Adipose tissue (tissue), 3 donors: ENCODE data around the gene CSNK2A1. TPM values are rescaled to one million over a fixed set of nuclear protein-coding genes. Genes with fewer than 3 reads are reported as not detected.

Experiments used
- H3K27ac ChIP-seq: one replicate; pipeline ENCODE4 v1.5.1; 2013; ENCODE audit warnings: low read depth, low read length
- WGBS, 3 donors: extraction: QIAGEN DNeasy Blood & Tissue Kit; methylation state at CpG; one replicate each; pipeline ENCODE4 v1.1.7; 2013; 5-methylcytosine and 5-hydroxymethylcytosine counted together
- polyA plus RNA-seq, 3 donors: library from polyadenylated mRNA; stranded (reverse); fragments of 200-250 nt; gene quantifications; one replicate each; pipeline ENCODE4 v1.2.3, GENCODE V29; 2013
- donor health status: healthy with polysubstance abuse.
- donor health status: Bipolar disorder and iron deficiency.
- donor health status: healthy.

Gene CSNK2A1
- polyA plus RNA-seq, 3 donors: 24.3 to 37.1 (median 29.4) TPM

GRCh38 chr20:443223-443775 lies 100.3 kb downstream of the CSNK2A1 start:
- no peak overlapping the region for H3K27ac ChIP-seq
- 78 to 89% (median 81%) methylated on average over 4 of the region's 4 CpGs for WGBS, 3 donors

DNA sequence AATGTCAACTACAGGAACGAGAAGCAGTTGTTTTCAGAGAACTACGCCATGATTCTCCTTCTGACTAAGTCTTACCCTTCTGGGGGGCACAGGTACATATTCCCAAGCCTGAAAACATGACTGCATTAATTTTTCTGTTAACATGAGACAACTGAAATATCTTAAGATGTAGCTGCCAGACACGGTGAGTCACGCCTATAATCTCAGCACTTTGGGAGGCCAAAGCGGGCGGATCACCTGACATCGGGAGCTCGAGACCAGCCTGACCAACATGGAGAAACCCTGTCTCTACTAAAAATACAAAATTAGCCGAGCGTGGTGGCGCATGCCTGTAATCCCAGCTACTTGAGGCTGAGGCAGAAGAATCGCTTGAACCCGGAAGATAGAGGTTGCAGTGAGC lies 103.0 kb downstream of the CSNK2A1 start:
- WGBS, 3 donors: 93 to 95% (median 95%) methylated on average over 13 of the region's 13 CpGs
- no peak overlapping the region for H3K27ac ChIP-seq

DNA sequence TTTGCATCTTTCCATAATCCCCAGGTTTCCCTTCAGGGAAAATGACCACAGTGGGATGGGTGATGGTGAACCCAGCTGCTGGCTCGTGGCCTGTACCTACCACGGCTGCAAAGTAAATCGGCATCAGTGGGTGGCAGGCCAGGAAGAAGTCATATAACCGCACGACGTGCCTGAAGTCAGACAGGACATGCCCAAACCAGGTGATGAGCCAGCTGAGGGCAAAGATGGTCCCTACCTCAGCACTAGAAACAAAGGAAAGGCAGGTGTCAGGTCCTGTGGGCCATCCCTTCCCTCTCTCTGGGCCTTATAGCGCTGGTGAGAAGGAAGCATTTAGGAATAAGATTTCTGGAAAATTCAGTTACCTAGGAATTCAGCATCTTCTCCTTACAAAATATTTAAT lies 103.4 kb downstream of the CSNK2A1 start:
- WGBS, 3 donors: 93 to 97% (median 96%) methylated on average over 7 of the region's 7 CpGs
- no peak overlapping the region for H3K27ac ChIP-seq

GRCh38 chr20:438571-439469 lies 104.8 kb downstream of the CSNK2A1 start:
- 45 to 83% (median 48%) methylated on average over 18 of the region's 18 CpGs for WGBS, 3 donors
- H3K27ac ChIP-seq: no peak overlapping the region

DNA sequence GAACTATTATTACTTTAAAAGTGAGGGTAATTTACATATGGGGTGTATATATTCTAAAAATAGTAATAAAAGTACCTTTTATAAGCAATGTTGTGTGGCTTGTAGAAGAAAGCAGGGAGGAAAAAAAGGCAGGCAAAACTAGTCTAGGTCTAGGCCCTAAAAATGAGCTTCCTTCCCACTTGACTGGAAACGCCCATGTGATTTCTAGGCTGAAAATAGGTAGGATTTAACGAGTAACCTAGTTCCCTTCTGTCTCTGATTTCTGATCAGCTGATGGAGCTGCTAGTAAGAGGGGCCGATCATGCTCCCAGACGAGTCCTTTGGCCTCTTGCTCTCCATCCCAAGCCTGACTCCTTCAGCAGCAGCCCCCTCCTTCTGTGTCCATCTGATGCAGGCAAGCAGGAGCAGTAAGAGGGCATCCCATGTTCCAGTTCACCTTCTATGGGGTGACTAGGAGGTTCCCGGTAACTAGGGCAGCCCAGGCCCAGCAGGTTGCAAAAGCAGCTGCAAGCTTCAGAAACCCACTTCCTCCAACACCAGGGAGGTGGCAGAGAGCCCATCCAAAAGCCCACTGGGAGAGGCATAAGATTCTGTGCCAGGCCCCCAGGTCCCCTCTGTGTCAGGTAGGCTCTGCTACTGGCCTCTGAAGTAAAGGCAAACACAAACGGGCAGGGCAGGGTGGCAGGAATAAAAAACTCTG lies 105.7 kb downstream of the CSNK2A1 start:
- WGBS, 3 donors: 54 to 72% (median 58%) methylated on average over 6 of the region's 6 CpGs
- no peak overlapping the region for H3K27ac ChIP-seq

DNA sequence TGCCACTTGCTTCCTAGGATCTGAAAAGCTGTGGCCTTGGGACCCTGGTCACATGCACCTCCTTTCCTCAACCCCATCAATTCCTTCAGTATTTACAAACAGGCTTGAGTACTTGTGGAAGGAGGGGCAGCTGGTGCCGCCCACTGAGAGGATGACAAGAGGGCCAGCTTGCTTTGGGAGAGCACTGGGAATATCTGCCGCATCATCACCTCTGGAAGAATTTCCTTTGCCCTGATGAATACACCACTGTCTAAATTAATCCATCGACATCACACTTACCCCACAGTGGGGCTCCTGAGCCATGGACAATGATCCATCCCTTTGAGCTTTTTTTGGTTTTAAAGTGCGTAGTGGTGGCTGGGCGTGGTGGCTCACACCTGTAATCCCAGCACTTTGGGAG lies 107.1 kb downstream of the CSNK2A1 start:
- WGBS, 3 donors: 92 to 97% (median 94%) methylated on average over 5 of the region's 5 CpGs
- H3K27ac ChIP-seq: no peak overlapping the region

DNA sequence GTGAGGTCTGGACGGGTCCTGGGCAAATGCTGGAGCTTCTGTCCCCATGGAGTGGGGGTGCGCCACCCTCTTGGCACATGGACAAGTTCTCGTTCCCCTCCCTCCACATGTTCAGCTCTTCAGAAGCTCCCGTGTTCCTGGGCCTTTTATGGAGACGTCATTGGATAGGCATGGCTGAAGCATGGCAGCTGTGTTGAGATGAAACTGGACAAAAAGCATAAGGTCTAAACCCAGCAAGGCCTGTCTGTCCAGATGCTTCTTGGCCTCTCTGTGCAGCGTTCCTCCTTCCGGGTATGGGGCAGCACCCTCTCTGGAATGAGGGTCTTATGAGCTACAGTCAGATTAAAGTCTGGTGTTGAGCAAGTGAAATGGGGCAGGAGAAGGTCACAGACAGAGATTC lies 108.0 kb downstream of the CSNK2A1 start:
- WGBS, 3 donors: 76 to 87% (median 84%) methylated on average over 7 of the region's 7 CpGs
- no peak overlapping the region for H3K27ac ChIP-seq

- no peak overlapping the region for H3K27ac ChIP-seq
- 89 to 90% (median 90%) methylated on average over 16 of the region's 16 CpGs for WGBS, 3 donors
Observed at GRCh38 chr20:434661-435419, 108.8 kb downstream of the CSNK2A1 start.

DNA sequence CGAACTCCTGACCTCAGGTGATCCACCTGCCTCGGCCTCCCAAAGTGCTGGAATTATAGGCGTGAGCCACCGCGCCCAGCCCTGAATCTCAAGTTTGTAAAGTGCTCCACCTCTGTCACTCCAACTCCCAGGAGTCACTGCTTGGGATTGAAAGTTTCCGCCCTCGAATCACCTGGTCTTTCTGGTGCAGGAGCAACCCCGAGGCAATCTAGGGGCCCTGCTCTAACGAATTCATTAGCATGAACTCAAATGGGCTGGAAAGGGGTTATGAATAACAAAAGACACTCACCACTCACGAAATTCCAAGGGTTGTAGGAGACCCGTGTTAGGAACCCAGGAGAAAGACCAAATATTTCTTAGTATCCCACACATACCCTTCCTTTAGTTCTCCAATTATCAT lies 109.4 kb downstream of the CSNK2A1 start:
- WGBS, 3 donors: 79 to 82% (median 81%) methylated on average over 10 to 11 of the region's 11 CpGs
- no peak overlapping the region for H3K27ac ChIP-seq

- 74 to 84% (median 77%) methylated on average over 12 of the region's 12 CpGs for WGBS, 3 donors
Observed at GRCh38 chr20:433300-433975, 110.2 kb downstream of the CSNK2A1 start.

DNA sequence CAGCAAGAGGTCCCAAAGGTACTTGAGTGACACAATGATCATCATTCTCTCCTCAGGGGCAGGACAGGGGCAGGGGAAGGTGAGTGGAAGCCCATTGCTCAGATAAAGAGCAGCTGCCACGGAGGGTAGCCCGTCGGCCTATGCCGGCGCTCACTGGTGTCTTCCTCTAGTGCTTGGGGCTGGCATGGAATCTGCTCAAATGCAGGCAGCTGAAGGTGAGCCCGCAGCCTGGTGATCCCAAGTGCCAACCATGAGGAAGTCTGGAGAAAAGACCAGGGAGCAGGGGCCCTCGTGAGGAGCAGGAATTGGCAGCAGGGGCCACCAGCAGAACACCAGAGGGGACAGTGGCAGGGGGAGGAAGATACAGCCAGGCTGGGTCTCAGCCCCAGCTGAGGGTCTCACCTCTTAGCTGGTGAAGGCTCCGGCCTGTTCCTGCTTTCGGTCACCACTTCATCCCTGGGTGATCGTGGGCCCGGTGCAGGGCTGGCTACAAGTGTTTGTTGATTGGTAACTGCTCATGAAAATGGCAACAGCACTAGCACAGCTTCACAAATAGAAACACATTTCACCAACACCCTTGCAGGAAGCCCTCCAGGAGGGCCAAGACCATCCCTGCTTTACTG lies 110.8 kb downstream of the CSNK2A1 start:
- no peak overlapping the region for H3K27ac ChIP-seq

More at GRCh38 chr20:433300-433975, 110.2 kb downstream of the CSNK2A1 start:
- no peak overlapping the region for H3K27ac ChIP-seq

DNA sequence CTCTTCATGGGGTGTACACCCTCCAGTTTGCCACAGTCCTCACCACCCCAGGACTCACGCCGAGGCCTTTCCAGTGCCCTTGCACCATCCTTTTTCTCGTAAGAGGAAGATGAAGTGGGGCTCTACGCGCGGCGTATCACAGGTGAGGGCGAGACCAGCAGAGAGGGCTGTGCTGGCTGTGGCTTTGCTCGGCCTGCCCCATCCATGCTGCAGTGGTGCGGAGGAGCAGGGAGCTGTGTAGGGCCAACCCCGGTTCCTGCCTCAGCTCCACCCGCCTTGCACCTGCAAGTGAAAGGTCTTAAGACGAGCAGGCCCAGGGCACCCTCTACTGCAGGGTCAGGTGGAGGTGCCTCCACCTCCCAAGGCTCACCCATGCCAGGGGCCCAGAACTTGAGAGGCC lies 111.4 kb downstream of the CSNK2A1 start:
- no peak overlapping the region for H3K27ac ChIP-seq
- WGBS, 3 donors: 86 to 92% (median 89%) methylated on average over 13 of the region's 13 CpGs

More for the DNA sequence above, 110.8 kb downstream of the CSNK2A1 start:
- 90 to 91% (median 90%) methylated on average over 11 of the region's 11 CpGs for WGBS, 3 donors

GRCh38 chr20:431012-431904 lies 112.3 kb downstream of the CSNK2A1 start:
- WGBS, 3 donors: 60 to 77% (median 73%) methylated on average over 17 of the region's 17 CpGs

DNA sequence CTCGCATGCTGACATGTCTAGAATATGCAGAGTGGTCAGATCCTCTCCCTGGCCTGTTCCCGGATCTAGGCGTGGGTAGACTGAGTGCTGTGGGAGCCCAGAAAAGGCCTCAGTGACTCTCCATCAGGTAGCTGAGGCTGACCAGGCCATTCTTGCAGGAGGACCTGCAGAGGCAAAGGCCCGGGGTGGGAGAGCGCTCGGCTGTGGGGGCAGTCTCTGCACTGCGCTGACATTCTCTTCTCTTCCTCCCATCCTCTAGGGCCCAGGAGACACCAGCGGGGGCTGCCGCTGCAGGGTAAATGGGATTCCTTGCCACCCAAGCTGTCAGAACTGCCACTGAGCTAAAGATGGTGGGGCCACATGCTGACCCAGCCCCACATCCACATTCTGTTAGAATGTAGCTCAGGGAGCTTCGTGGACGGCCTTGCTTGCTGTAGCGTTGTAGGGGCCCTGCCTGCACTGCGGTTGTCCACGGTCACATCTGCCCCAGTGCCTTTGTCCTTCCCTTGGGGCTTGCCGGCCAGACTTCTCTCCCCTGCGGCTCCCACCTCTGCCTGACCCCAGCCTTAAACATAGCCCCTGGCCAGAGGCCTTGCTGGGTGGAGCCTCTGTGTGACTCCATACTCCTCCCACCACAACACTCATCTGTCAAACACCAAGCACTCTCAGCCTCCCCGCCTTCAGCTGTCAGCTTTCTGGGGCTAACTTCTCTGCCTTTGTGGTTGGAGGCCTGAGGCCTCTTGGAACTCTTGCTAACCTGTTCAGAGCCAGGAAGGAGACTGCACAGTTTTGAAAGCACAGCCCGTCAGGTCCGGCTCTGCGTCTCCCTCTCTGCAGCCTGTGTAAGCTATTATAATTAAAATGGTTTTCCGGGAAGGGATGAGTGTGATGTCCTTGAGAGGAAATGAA lies 113.2 kb downstream of the CSNK2A1 start:
- no peak overlapping the region for H3K27ac ChIP-seq
- WGBS, 3 donors: 83 to 86% (median 84%) methylated on average over 21 of the region's 21 CpGs

More at GRCh38 chr20:431012-431904, 112.3 kb downstream of the CSNK2A1 start:
- H3K27ac ChIP-seq: no peak overlapping the region

DNA sequence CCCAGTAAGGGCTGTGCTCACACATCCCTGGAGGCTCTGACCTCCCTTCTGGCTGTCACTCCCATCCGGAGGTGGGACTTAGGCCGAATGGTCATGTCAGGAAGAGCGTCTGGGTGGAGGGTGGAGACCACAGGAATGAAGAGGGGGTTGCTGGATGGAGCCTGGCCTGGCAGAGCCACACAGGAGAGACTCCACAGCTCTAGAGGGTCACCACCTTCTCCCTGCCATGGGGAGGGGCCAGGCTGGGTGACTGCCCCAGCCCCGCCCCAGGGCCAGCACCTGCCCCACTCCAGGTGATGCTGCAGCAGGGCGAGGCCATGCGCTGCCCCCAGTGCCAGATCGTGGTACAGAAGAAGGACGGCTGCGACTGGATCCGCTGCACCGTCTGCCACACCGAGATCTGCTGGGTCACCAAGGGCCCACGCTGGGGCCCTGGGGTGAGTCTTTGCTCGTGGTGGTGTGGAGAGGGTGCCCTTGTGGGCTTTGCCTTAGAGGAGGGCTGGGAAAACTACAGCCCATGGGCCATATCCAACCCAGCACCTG lies 114.9 kb downstream of the CSNK2A1 start:
- H3K27ac ChIP-seq: no peak overlapping the region
- WGBS, 3 donors: 89 to 90% (median 90%) methylated on average over 14 of the region's 14 CpGs
